ENCODE results near the gene RIPOR2. TPM values are rescaled to one million over a fixed set of nuclear protein-coding genes. Genes with fewer than 3 reads are reported as not detected.

RIPOR2 gene
- total and polyA plus RNA-seq, 2 of the 13 experiments (the other 11 are each of a cell fraction or from before 2014, with no cell fraction given): 0.02 to 0.05 TPM

DNA sequence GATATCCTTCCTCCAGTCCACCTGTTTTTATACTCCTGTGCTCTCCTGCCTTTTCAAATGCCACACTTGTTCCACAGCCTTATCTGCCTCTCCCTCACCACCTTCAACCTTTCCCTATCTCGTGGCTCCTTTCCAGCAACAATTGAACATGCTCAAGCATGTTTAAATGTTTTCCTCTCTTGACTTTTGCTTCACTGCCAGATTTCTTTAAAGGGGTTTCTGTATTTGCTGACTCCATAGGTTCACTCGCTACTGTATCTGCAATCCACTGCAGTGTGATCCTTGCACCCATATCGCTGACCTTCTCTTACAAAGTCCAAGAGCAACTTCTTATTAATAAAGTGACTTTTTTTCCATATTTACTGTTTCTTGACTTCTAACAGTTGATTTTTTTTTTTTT, 172.2 kb downstream of the RIPOR2 start (continued):
- TF ChIP-seq ZNF407 (CRISPR knock-in tag; IDR thresholded peaks at IDR 0.05; ENCODE audit: not compliant biosample characterization): no peak
- TF ChIP-seq, protein P1, sequence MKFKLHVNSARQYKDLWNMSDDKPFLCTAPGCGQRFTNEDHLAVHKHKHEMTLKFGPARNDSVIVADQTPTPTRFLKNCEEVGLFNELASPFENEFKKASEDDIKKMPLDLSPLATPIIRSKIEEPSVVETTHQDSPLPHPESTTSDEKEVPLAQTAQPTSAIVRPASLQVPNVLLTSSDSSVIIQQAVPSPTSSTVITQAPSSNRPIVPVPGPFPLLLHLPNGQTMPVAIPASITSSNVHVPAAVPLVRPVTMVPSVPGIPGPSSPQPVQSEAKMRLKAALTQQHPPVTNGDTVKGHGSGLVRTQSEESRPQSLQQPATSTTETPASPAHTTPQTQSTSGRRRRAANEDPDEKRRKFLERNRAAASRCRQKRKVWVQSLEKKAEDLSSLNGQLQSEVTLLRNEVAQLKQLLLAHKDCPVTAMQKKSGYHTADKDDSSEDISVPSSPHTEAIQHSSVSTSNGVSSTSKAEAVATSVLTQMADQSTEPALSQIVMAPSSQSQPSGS (CRISPR knock-in tag; IDR thresholded peaks at IDR 0.05): no peak
- TF ChIP-seq ZNF879 (CRISPR knock-in tag; IDR thresholded peaks at IDR 0.05): no peak
- peak; percentile 61; the same call in 1 of the 2 replicates for TF ChIP-seq HNF4A (CRISPR knock-in tag; IDR thresholded peaks at IDR 0.05)
- TF ChIP-seq REXO4 (CRISPR knock-in tag; IDR thresholded peaks at IDR 0.05; ENCODE audit: borderline replicate concordance): no peak
- TF ChIP-seq SP4 (CRISPR knock-in tag; IDR thresholded peaks at IDR 0.05): no peak
- TF ChIP-seq ZNF569 (CRISPR knock-in tag; IDR thresholded peaks at IDR 0.05; ENCODE audit: borderline replicate concordance): no peak
